Left ventricle myocardium inferior (tissue), 1 donor: ENCODE measurements around the gene KCNH4. TPM values are rescaled to one million over a fixed set of nuclear protein-coding genes. Genes with fewer than 3 reads are reported as not detected.
"Not testable (repeated sequence)": the region's sequence is repeated elsewhere in the genome, so short reads cannot be mapped to it uniquely, and the experiment has no call there.

Source experiments
- DNase-seq: peaks from one replicate; pipeline ENCODE4 v3.0.0-alpha.2; 2020
- H3K27ac ChIP-seq: fragments of 200-600 bp; replicated peaks from 2 replicates; pipeline ENCODE4 v1.8.0; 2021
- H3K27me3 ChIP-seq: fragments of 200-600 bp; 2 replicates; pipeline ENCODE4 v1.8.0; 2021; ENCODE audit warnings: low read depth
- H3K36me3 ChIP-seq: fragments of 200-600 bp; 2 replicates; pipeline ENCODE4 v1.8.0; 2021
- H3K4me1 ChIP-seq: fragments of 200-600 bp; 2 replicates; pipeline ENCODE4 v1.8.0; 2021
- H3K4me3 ChIP-seq: fragments of 200-600 bp; 2 replicates; pipeline ENCODE4 v1.8.0; 2021; ENCODE audit warnings: mild to moderate bottlenecking, moderate library complexity
- H3K9me3 ChIP-seq: fragments of 200-600 bp; replicated peaks from 2 replicates; pipeline ENCODE4 v1.8.0; 2021
- CTCF ChIP-seq: fragments of 200-600 bp; IDR thresholded peaks from 2 replicates; pipeline ENCODE4 v1.8.0; 2021; ENCODE audit warnings: antibody characterized with exemption, mild to moderate bottlenecking, borderline replicate concordance
- intact Hi-C: fragments of 100-400 bp; cut with micrococcal nuclease; formaldehyde crosslinking; loops from one replicate; pipeline ENCODE4 v1.11.0; 2022
- total RNA-seq: library from RNA; stranded (reverse); fragmentation: NEBNext Ultra II Directional; extraction: Animal tissue kit (Norgen Biotek cat#: 25700); gene quantifications from one replicate; pipeline ENCODE4 v1.2.1, GENCODE V29; 2021
- donor health status: DM: no; HTN: yes; CAD: no; lungs with severe emphysema.

KCNH4 gene
- total RNA-seq, 1 donor from 2014 or later, result 0.16 TPM

GRCh38 chr17:42221886-42222745 is 41.2 kb upstream of the KCNH4 start:
- Histone ChIP-seq H3K9me3 (no peaks in the 10 kb centered on the region), H3K36me3 (peaks cover 59% of the 10 kb centered on the region), H3K27me3 (no peaks in the 10 kb centered on the region), H3K4me3 (no peak overlapping the region), H3K4me1 (peaks cover 4% of the 10 kb centered on the region), H3K27ac (no peak overlapping the region)
- TF ChIP-seq CTCF, result peak; percentile 52
- peak; percentile 36 for DNase-seq
- intact Hi-C loops, result no loop called here

- H3K9me3 ChIP-seq, H3K27me3 ChIP-seq, intact Hi-C loops, H3K4me1 ChIP-seq, H3K4me3 ChIP-seq, H3K27ac ChIP-seq, DNase-seq: not testable (repeated sequence)
- H3K36me3 ChIP-seq, result peaks cover 80% of the 10 kb centered on the region
Observed at GRCh38 chr17:42219280-42219679, 38.3 kb upstream of the KCNH4 start.

- DNase-seq, result no peak
- peaks cover 93% of the 10 kb centered on the region for H3K36me3 ChIP-seq
- intact Hi-C loops, result no loop called here
- H3K4me3 ChIP-seq, result no peak overlapping the region
- H3K27me3 ChIP-seq, result no peaks in the 10 kb centered on the region
- H3K4me1 ChIP-seq, result peaks cover 5% of the 10 kb centered on the region
- H3K27ac ChIP-seq, result peak overlapping the region; percentile 2
- TF ChIP-seq CTCF, result no peak
- H3K9me3 ChIP-seq, result no peaks in the 10 kb centered on the region
Observed at GRCh38 chr17:42214156-42214555, 33.2 kb upstream of the KCNH4 start.

GRCh38 chr17:42212382-42212781 is 31.4 kb upstream of the KCNH4 start:
- Histone ChIP-seq H3K9me3 (no peaks in the 10 kb centered on the region), H3K4me3 (no peak overlapping the region), H3K4me1 (peaks cover 5% of the 10 kb centered on the region), H3K36me3 (peaks cover 94% of the 10 kb centered on the region), H3K27ac (peak overlapping the region; percentile 72), H3K27me3 (no peaks in the 10 kb centered on the region)
- intact Hi-C loops, result no loop called here
- no peak for DNase-seq
- TF ChIP-seq CTCF, result no peak

GRCh38 chr17:42211921-42212341 is 31.0 kb upstream of the KCNH4 start:
- H3K27ac ChIP-seq, result peak overlapping the region; percentile 72
- H3K27me3 ChIP-seq, H3K9me3 ChIP-seq, intact Hi-C loops, H3K4me3 ChIP-seq, H3K4me1 ChIP-seq: not testable (repeated sequence)
- DNase-seq, result peak; percentile 85
- H3K36me3 ChIP-seq, result peaks cover 93% of the 10 kb centered on the region

- Histone ChIP-seq H3K36me3 (peaks cover 93% of the 10 kb centered on the region), H3K9me3 (no peaks in the 10 kb centered on the region), H3K4me3 (no peak overlapping the region), H3K27me3 (no peaks in the 10 kb centered on the region), H3K4me1 (peaks cover 5% of the 10 kb centered on the region), H3K27ac (peak overlapping the region; percentile 68)
- DNase-seq, result no peak
- TF ChIP-seq CTCF, result no peak
- intact Hi-C loops, result no loop called here
Observed at GRCh38 chr17:42210046-42210445, 29.1 kb upstream of the KCNH4 start.

- H3K4me3 ChIP-seq, H3K9me3 ChIP-seq, DNase-seq, H3K27me3 ChIP-seq, intact Hi-C loops, H3K27ac ChIP-seq: not testable (repeated sequence)
- Histone ChIP-seq H3K4me1 (peaks cover 12% of the 10 kb centered on the region), H3K36me3 (peaks cover 99% of the 10 kb centered on the region)
Observed at GRCh38 chr17:42206153-42206612, 25.2 kb upstream of the KCNH4 start.
